ENCODE measurements around the gene N4BP2L2. TPM values are rescaled to one million over a fixed set of nuclear protein-coding genes. Genes with fewer than 3 reads are reported as not detected.

N4BP2L2 gene
- total RNA-seq, 4 donors from 2014 or later: 78.7 to 287 (median 127) TPM

DNA sequence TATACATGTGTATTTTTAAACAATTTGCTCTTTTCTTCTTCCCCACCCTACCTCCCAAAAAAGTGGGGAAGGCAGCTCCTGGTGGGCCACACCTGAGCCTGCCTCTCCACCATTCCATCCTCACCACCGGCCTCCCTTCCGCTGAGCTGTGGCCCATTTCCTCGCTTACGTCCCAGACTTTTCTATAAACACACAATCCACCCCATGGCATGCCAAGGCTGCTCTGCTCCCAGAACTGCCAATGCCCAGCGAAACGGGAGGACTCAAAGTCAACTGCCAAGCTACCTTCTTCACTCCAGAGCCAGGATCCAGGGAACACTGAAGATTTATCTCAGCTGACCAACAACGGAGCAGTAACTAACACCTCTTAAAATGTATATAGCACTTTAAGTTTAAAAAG lies 113.4 kb downstream of the N4BP2L2 start:
- peaks cover 0 to 11% of the 10 kb centered on the region in 2 donors for H3K36me3 ChIP-seq

DNA sequence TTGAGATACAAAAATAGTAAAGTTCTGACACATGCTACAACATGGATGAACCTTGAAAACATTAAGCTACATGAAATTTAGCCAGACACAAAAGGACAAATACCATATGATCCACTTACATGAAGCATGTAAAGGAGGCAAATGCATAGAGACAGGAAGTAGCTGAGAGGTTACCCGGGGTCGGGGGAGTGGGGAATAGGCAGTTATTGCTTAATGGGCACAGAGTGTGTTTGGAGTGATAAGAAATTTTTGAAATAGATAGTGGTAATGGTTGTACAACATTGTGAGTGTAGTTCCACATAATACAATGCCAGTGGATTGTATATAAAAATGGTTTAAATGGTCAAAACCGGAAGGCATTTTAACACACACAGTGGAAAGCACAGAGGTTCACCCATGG lies 115.0 kb downstream of the N4BP2L2 start:
- H3K9me3 ChIP-seq: no peaks in the 10 kb centered on the region
- H3K36me3 ChIP-seq: peaks cover 0 to 16% of the 10 kb centered on the region in 2 donors
- ATAC-seq: no peak
- H3K27me3 ChIP-seq: no peaks in the 10 kb centered on the region
- WGBS, 2 donors (ENCODE audit: low coverage in 1 of 2): 94 to 100% methylated on average over 3 of the region's 3 CpGs
- H3K27ac ChIP-seq: no peak overlapping the region
- peaks cover 0 to 26% (median 0%) of the 10 kb centered on the region in 3 donors for H3K4me1 ChIP-seq
- no peak overlapping the region for H3K4me3 ChIP-seq
- TF ChIP-seq POLR2AphosphoS5 (IDR thresholded peaks at IDR 0.05): no peak
- TF ChIP-seq EP300 (IDR thresholded peaks at IDR 0.05): no peak
- no peak for TF ChIP-seq POLR2A (IDR thresholded peaks at IDR 0.05)
- TF ChIP-seq, protein P1, sequence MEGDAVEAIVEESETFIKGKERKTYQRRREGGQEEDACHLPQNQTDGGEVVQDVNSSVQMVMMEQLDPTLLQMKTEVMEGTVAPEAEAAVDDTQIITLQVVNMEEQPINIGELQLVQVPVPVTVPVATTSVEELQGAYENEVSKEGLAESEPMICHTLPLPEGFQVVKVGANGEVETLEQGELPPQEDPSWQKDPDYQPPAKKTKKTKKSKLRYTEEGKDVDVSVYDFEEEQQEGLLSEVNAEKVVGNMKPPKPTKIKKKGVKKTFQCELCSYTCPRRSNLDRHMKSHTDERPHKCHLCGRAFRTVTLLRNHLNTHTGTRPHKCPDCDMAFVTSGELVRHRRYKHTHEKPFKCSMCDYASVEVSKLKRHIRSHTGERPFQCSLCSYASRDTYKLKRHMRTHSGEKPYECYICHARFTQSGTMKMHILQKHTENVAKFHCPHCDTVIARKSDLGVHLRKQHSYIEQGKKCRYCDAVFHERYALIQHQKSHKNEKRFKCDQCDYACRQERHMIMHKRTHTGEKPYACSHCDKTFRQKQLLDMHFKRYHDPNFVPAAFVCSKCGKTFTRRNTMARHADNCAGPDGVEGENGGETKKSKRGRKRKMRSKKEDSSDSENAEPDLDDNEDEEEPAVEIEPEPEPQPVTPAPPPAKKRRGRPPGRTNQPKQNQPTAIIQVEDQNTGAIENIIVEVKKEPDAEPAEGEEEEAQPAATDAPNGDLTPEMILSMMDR (IDR thresholded peaks at IDR 0.05): no peak

More for the DNA sequence above, 113.4 kb downstream of the N4BP2L2 start:
- 82 to 85% methylated on average over 5 to 6 of the region's 7 CpGs for WGBS, 2 donors (ENCODE audit: low coverage in 1 of 2)
- Histone ChIP-seq H3K27ac (peak overlapping the region in 1 of 4 donors; percentile 89), H3K27me3 (no peaks in the 10 kb centered on the region), H3K9me3 (no peaks in the 10 kb centered on the region), H3K4me3 (no peak overlapping the region), H3K4me1 (peaks cover 0 to 39% (median 0%) of the 10 kb centered on the region in 3 donors)
- TF ChIP-seq POLR2AphosphoS5 (IDR thresholded peaks at IDR 0.05) (no peak), EP300 (IDR thresholded peaks at IDR 0.05) (no peak), POLR2A (IDR thresholded peaks at IDR 0.05) (no peak)
- TF ChIP-seq, protein P1 (IDR thresholded peaks at IDR 0.05): no peak
- ATAC-seq: no peak

DNA sequence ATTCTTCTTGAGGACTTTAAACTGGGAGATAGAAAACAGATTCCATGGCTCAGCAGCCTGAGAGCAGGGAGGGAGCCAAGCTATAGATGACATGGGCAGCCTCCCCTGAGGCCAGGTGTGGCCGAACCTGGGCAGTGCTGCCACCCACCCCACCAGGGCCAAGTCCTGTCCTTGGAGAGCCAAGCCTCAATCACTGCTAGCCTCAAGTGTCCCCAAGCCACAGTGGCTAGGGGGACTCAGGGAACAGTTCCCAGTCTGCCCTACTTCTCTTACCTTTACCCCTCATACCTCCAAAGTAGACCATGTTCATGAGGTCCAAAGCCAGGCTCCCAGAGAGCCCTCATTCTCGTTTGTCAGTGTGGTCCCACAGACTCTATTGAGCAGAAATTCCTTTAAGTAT lies 118.7 kb downstream of the N4BP2L2 start:
- WGBS, 2 donors (ENCODE audit: low coverage in 1 of 2): 100% methylated on average over 1 of the region's 2 CpGs; no CpG with 5 or more reads in 1 of the 2 donors
- TF ChIP-seq, protein P1 (IDR thresholded peaks at IDR 0.05): no peak
- no peak for TF ChIP-seq POLR2AphosphoS5 (IDR thresholded peaks at IDR 0.05)
- TF ChIP-seq POLR2A (IDR thresholded peaks at IDR 0.05): no peak
- TF ChIP-seq EP300 (IDR thresholded peaks at IDR 0.05): no peak
- H3K27me3 ChIP-seq: no peaks in the 10 kb centered on the region
- H3K36me3 ChIP-seq: peaks cover 0 to 16% of the 10 kb centered on the region in 2 donors
- ATAC-seq: no peak
- H3K27ac ChIP-seq: no peak overlapping the region
- peaks cover 0 to 1% (median 0%) of the 10 kb centered on the region in 3 donors for H3K4me1 ChIP-seq
- H3K4me3 ChIP-seq: no peak overlapping the region
- H3K9me3 ChIP-seq: no peaks in the 10 kb centered on the region

DNA sequence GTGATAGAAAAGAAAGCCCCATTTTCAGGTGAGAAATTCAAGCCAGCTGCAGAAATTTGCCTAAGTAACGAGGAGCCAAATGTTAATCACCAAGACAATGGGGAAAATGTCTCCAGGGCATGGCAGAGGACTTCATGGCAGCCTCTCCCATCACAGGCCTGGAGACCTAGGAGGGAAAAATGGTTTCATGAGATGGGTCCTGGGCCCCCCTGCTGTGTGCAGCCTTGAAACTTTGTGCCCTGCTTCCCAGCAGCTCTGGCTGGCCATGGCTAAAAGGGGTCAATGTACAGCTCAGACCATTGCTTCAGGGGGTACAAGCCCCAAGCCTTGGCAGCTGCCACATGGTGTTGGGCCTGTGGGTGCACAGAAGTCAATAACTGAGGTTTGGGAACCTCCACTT lies 120.6 kb downstream of the N4BP2L2 start:
- no peaks in the 10 kb centered on the region for H3K27me3 ChIP-seq
- H3K9me3 ChIP-seq: no peaks in the 10 kb centered on the region
- H3K4me3 ChIP-seq: no peak overlapping the region
- no peak for ATAC-seq
- WGBS, 2 donors (ENCODE audit: low coverage in 1 of 2): 100% methylated on average over 1 of the region's 1 CpG
- TF ChIP-seq EP300 (IDR thresholded peaks at IDR 0.05) (no peak), POLR2AphosphoS5 (IDR thresholded peaks at IDR 0.05) (no peak), POLR2A (IDR thresholded peaks at IDR 0.05) (no peak)
- TF ChIP-seq, protein P1 (IDR thresholded peaks at IDR 0.05): no peak
- H3K36me3 ChIP-seq: peaks cover 0 to 16% of the 10 kb centered on the region in 2 donors
- H3K4me1 ChIP-seq: no peaks in the 10 kb centered on the region
- H3K27ac ChIP-seq: no peak overlapping the region

DNA sequence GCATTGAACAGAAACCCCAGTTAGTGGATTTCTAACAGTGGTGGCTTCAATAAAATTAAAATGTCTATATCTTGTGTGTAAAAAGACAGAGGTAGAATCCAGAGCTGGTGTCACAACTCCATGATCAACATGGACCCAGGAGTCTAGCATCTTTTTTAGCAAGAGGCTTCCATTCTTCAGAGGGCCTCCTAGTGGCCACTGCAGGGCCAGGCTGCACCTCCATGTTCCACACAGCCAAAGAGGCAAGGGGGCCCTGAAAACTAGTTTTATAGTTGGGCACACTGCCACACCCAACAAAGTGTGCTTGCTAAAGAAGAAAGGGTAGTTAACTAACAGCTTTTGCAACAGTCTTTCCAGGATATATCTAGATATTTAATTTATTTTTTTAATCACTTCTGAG lies 123.6 kb downstream of the N4BP2L2 start:
- Histone ChIP-seq H3K4me3 (no peak overlapping the region), H3K4me1 (peaks cover 0 to 5% (median 0%) of the 10 kb centered on the region in 3 donors), H3K36me3 (peaks cover 0 to 6% of the 10 kb centered on the region in 2 donors), H3K9me3 (no peaks in the 10 kb centered on the region), H3K27ac (no peak overlapping the region), H3K27me3 (no peaks in the 10 kb centered on the region)
- ATAC-seq: no peak
- TF ChIP-seq EP300 (IDR thresholded peaks at IDR 0.05): no peak
- TF ChIP-seq, protein P1 (IDR thresholded peaks at IDR 0.05): no peak
- no peak for TF ChIP-seq POLR2AphosphoS5 (IDR thresholded peaks at IDR 0.05)
- TF ChIP-seq POLR2A (IDR thresholded peaks at IDR 0.05): no peak

Measured in gastroesophageal sphincter (tissue), 4 donors.